HepG2 (cell line): ENCODE data around the gene TLCD1. TPM values are rescaled to one million over a fixed set of nuclear protein-coding genes. Genes with fewer than 3 reads are reported as not detected.

Experiments used
- ATAC-seq: fragments of 200-7000 bp; cut with Tn5 transposase; 3 replicates; pipeline ENCODE4 v1.9.1; 2020; ENCODE audit warnings: mild to moderate bottlenecking, moderate library complexity
- BruUV-seq: library from RNA; stranded (reverse); fragments of 400-500 nt; replicated peaks from 2 replicates; lab custom pipeline; 2021; lab: Mats Ljungman, UMichigan
- CTCF ChIA-PET: fragments of 300-600 bp; formaldehyde crosslinking; extraction: SDS; loops from one replicate; lab custom pipeline; 2021; ENCODE audit warnings: low total read pairs, inconsistent platforms, low intra/inter-chr PET ratio; lab: Yijun Ruan, JAX
- POLR2A ChIA-PET: fragments of 350-600 bp; sonication (Branson Sonifier 250); formaldehyde crosslinking; loops from one replicate; lab custom pipeline; 2020; ENCODE audit warnings: antibody characterized with exemption, inconsistent platforms; lab: Yijun Ruan, JAX
- DNase-seq: peaks from one replicate; pipeline ENCODE4 v3.0.0-alpha.2; 2015; ENCODE audit warnings: low spot score
- FAIRE-seq: peaks from 3 replicates; lab custom pipeline; 2011; peaks lifted over from hg19 to GRCh38; lab: Jason Lieb, UNC
- H2AFZ ChIP-seq: one replicate; pipeline ENCODE4 v1.6.1; 2011; ENCODE audit warnings: low read length, inconsistent platforms
- H3K27ac ChIP-seq: fragments of 300-600 bp; 3 replicates; pipeline ENCODE4 v1.8.0; 2011; ENCODE audit warnings: mixed run types, mild to moderate bottlenecking, mixed read lengths, low read length, inconsistent platforms; ENCODE audit not compliant: insufficient read depth; ENCODE audit errors: extremely low read length
- H3K27me3 ChIP-seq, 2 experiments: fragments of 200-600 bp in 1 of 2; 2 replicates in 1 of 2; 3 replicates in 1 of 2; pipeline versions ENCODE4 v1.6.0 to v1.8.0; 2011; ENCODE audit warnings: low read length in 2 of 2, mild to moderate bottlenecking in 2 of 2, moderate library complexity in 2 of 2, inconsistent platforms in 1 of 2; ENCODE audit not compliant: insufficient read depth in 2 of 2, control insufficient read depth in 1 of 2
- H3K36me3 ChIP-seq, 2 experiments: fragments of 200-600 bp in 1 of 2; replicated peaks in 1 of 2; 2 replicates in 1 of 2; 3 replicates in 1 of 2; pipeline versions ENCODE4 v1.5.1 to v1.8.0; 2011; ENCODE audit warnings: low read length in 2 of 2, inconsistent platforms in 1 of 2; ENCODE audit not compliant: insufficient read depth in 2 of 2, control insufficient read depth in 1 of 2
- H3K4me1 ChIP-seq: 2 replicates; pipeline ENCODE4 v1.5.1; 2012; ENCODE audit warnings: low read length, inconsistent platforms; ENCODE audit not compliant: insufficient read depth
- H3K4me2 ChIP-seq: 2 replicates; pipeline ENCODE4 v1.6.0; 2011; ENCODE audit warnings: low read depth, low read length, inconsistent platforms
- H3K4me3 ChIP-seq, 3 experiments: fragments of 200-600 bp in 1 of 3; sonication (generic), shearing (Covaris generic) in 1 of 3; replicated peaks in 1 of 3; 2 replicates each; pipeline ENCODE4 v1.5.1; 2011 to 2016; ENCODE audit warnings: low read length in 3 of 3, inconsistent platforms in 2 of 3, low read depth in 2 of 3, mild to moderate bottlenecking in 2 of 3, control low read depth in 1 of 3, mixed read lengths in 1 of 3; ENCODE audit not compliant: insufficient read depth in 1 of 3
- H3K79me2 ChIP-seq: one replicate; pipeline ENCODE4 v1.6.1; 2011; ENCODE audit warnings: low read length, inconsistent platforms; ENCODE audit not compliant: insufficient read depth
- H3K9ac ChIP-seq: 2 replicates; pipeline ENCODE4 v1.6.0; 2011; ENCODE audit warnings: mild to moderate bottlenecking, low read depth, low read length, inconsistent platforms; ENCODE audit not compliant: insufficient read depth
- H3K9me3 ChIP-seq: 2 replicates; pipeline ENCODE4 v1.5.1; 2012; ENCODE audit warnings: mild to moderate bottlenecking, low read length
- H4K20me1 ChIP-seq: 2 replicates; pipeline ENCODE4 v1.6.0; 2011; ENCODE audit warnings: inconsistent platforms, mild to moderate bottlenecking, low read length, moderate library complexity; ENCODE audit not compliant: insufficient read depth
- BATF2 ChIP-seq: sonication (generic); formaldehyde crosslinking; IDR thresholded peaks from 2 replicates; pipeline ENCODE4 v1.8.0; 2022; ENCODE audit warnings: mild to moderate bottlenecking, missing genetic modification reagents, moderate library complexity
- DZIP1 ChIP-seq: sonication (generic); formaldehyde crosslinking; IDR thresholded peaks from 2 replicates; pipeline ENCODE4 v1.5.0; 2020; ENCODE audit warnings: mild to moderate bottlenecking, missing genetic modification reagents
- FOXA1 ChIP-seq, 2 experiments: fragments of 450-650 bp in 1 of 2; sonication (generic) in 1 of 2; formaldehyde crosslinking in 1 of 2; IDR thresholded peaks; 2 replicates each; pipeline versions ENCODE4 v1.4.0 to v1.6.1; 2016 to 2020; ENCODE audit warnings: missing genetic modification reagents in 1 of 2
- FOXK2 ChIP-seq: fragments of 450-650 bp; IDR thresholded peaks from 2 replicates; pipeline ENCODE4 v1.6.1; 2016
- GABPA ChIP-seq, 2 experiments: IDR thresholded peaks; 2 replicates each; pipeline ENCODE4 v1.6.1; 2011 to 2016; ENCODE audit warnings: low read depth in 2 of 2, low read length in 1 of 2, missing biosample characterization in 1 of 2, missing genetic modification characterization in 1 of 2
- HNRNPK ChIP-seq: fragments of 200-400 bp; formaldehyde crosslinking; IDR thresholded peaks from 2 replicates; pipeline ENCODE4 v1.6.1; 2018; ENCODE audit warnings: low read length, low read depth, moderate library complexity, mild to moderate bottlenecking; ENCODE audit not compliant: poor library complexity, severe bottlenecking
- MXI1 ChIP-seq: IDR thresholded peaks from 3 replicates; pipeline ENCODE4 v1.6.1; 2012; ENCODE audit warnings: low read depth, low read length, inconsistent platforms, borderline replicate concordance
- NCOA2 ChIP-seq: sonication (generic); formaldehyde crosslinking; IDR thresholded peaks from 2 replicates; pipeline ENCODE4 v1.8.0; 2022; ENCODE audit warnings: inconsistent platforms
- NFIC ChIP-seq: IDR thresholded peaks from 2 replicates; pipeline ENCODE4 v1.6.1; 2012; ENCODE audit warnings: mild to moderate bottlenecking, low read length, inconsistent platforms
- RBM22 ChIP-seq: fragments of 200-400 bp; formaldehyde crosslinking; optimal IDR thresholded peaks from 2 replicates; pipeline ENCODE3; 2017; ENCODE audit warnings: mild to moderate bottlenecking, low read length, moderate library complexity
- SRSF4 ChIP-seq: fragments of 200-400 bp; formaldehyde crosslinking; IDR thresholded peaks from one replicate; pipeline ENCODE4 v1.6.1; 2018; ENCODE audit warnings: mild to moderate bottlenecking, low read depth, low read length, moderate library complexity; ENCODE audit not compliant: poor library complexity, severe bottlenecking
- TAF15 ChIP-seq: fragments of 200-400 bp; formaldehyde crosslinking; IDR thresholded peaks from one replicate; pipeline ENCODE4 v1.6.1; 2018; ENCODE audit warnings: mild to moderate bottlenecking, low read depth, low read length; ENCODE audit not compliant: poor library complexity, severe bottlenecking
- TBX3 ChIP-seq: fragments of 450-650 bp; IDR thresholded peaks from 2 replicates; pipeline ENCODE4 v1.6.1; 2017; ENCODE audit warnings: antibody characterized with exemption, mild to moderate bottlenecking, inconsistent platforms, borderline replicate concordance
- THAP8 ChIP-seq: sonication (generic); formaldehyde crosslinking; IDR thresholded peaks from 2 replicates; pipeline ENCODE4 v1.5.1; 2020; ENCODE audit warnings: missing genetic modification reagents, mild to moderate bottlenecking, borderline replicate concordance
- ZFP90 ChIP-seq: sonication (generic); formaldehyde crosslinking; IDR thresholded peaks from 2 replicates; pipeline ENCODE4 v1.8.0; 2022; ENCODE audit warnings: missing genetic modification reagents, mild to moderate bottlenecking, inconsistent platforms, borderline replicate concordance
- ZNF17 ChIP-seq: sonication (generic); formaldehyde crosslinking; IDR thresholded peaks from 2 replicates; pipeline ENCODE4 v1.5.0; 2020; ENCODE audit warnings: mild to moderate bottlenecking, missing genetic modification reagents
- ZNF263 ChIP-seq: sonication (generic); formaldehyde crosslinking; IDR thresholded peaks from 2 replicates; pipeline ENCODE4 v1.4.0; 2020; ENCODE audit warnings: missing genetic modification reagents
- ZNF280B ChIP-seq: sonication (generic); formaldehyde crosslinking; IDR thresholded peaks from 2 replicates; pipeline ENCODE4 v1.5.0; 2020; ENCODE audit warnings: missing genetic modification reagents, mild to moderate bottlenecking, borderline replicate concordance
- ZNF572 ChIP-seq: sonication (generic); formaldehyde crosslinking; IDR thresholded peaks from 2 replicates; pipeline ENCODE4 v1.5.1; 2020; ENCODE audit warnings: mild to moderate bottlenecking, missing genetic modification reagents
- WGBS: methylation state at CpG from one replicate; pipeline ENCODE4 v1.1.6; 2017; ENCODE audit warnings: low lambda C conversion rate; 5-methylcytosine and 5-hydroxymethylcytosine counted together
- in situ Hi-C: cut with HindIII; loops from 2 replicates; pipeline ENCODE4 v1.10.0; 2017; ENCODE audit warnings: low pct_unique_long_range_greater_than_20kb; ENCODE audit not compliant: extremely low pct_ligation_motif_present
- intact Hi-C: fragments of 100-400 bp; cut with micrococcal nuclease; formaldehyde crosslinking; loops from one replicate; pipeline ENCODE4 v1.10.0; 2022; ENCODE audit not compliant: unreplicated experiment
- polyA plus RNA-seq, 8 experiments: library from polyadenylated mRNA; depleted of rRNA in 3 of 8; stranded (reverse) in 7 of 8; unstranded in 1 of 8; fragments of >200 nt; fragmentation: Illumina TruSeq in 4 of 8; extraction: Trizol in 4 of 8; gene quantifications; 2 replicates each; pipeline versions ENCODE4 v1.2.1 to v1.2.3, GENCODE V29; 2011 to 2016; ENCODE audit warnings: low read depth in 4 of 8, missing spikeins in 1 of 8, mixed read lengths in 1 of 8; ENCODE audit not compliant: insufficient read depth in 1 of 8
- total RNA-seq, 5 experiments: library from RNA; depleted of rRNA; stranded (reverse); fragments of >200 nt; fragmentation: Illumina TruSeq; extraction: Trizol; gene quantifications; 2 replicates each; pipeline ENCODE4 v1.2.3, GENCODE V29; 2016; ENCODE audit warnings: low read depth in 1 of 5

The TLCD1 gene
- total and polyA plus RNA-seq, 2 of the 13 experiments (the other 11 are each of a cell fraction or from before 2014, with no cell fraction given), result 14.9 to 19.6 TPM

- TF ChIP-seq BATF2 (CRISPR knock-in tag) (no peak), ZFP90 (CRISPR knock-in tag) (no peak), TBX3 (no peak), RBM22 (no peak), TAF15 (no peak), ZNF263 (CRISPR knock-in tag) (no peak), FOXK2 (no peak), NFIC (no peak), ZNF280B (CRISPR knock-in tag) (no peak), HNRNPK (peak; percentile 66)
Observed at GRCh38 chr17:28688481-28688880, 37.6 kb downstream of the TLCD1 start (continued).

GRCh38 chr17:28686296-28686695 lies 39.7 kb downstream of the TLCD1 start:
- Histone ChIP-seq H3K4me1 (0 out of 2 replicates have a peak, but pooled peaks cover 7% of the 10 kb centered on the region), H3K27me3 (no peaks in the 10 kb centered on the region), H3K4me3 (no peak overlapping the region), H2AFZ (no peak overlapping the region), H3K9ac (no peak overlapping the region), H3K79me2 (no peaks in the 10 kb centered on the region), H3K27ac (no peak overlapping the region), H3K4me2 (no peak overlapping the region), H3K36me3 (peaks cover 58 to 94% of the 10 kb centered on the region in 2 experiments), H3K9me3 (no peaks in the 10 kb centered on the region), H4K20me1 (no peaks in the 10 kb centered on the region)
- ChIA-PET CTCF (interaction anchor here (1.2 kb wide), 1 partner anchor 34 kb away, joined by 4 read pairs; the partner anchor contains the start of gene RPL23A), POLR2A (interaction anchor here (1.0 kb wide), 1 partner anchor 12 kb away, joined by 3 read pairs; no protein-coding TSS in a partner anchor)
- ATAC-seq (no peak), DNase-seq (no peak), FAIRE-seq (no peak)
- BruUV-seq, result no TSS peak
- WGBS, result 95% methylated on average over 4 of the region's 4 CpGs
- intact Hi-C loops (no loop called here), in situ Hi-C loops (no loop called here)
- TF ChIP-seq NCOA2 (no peak), MXI1 (no peak), DZIP1 (CRISPR knock-in tag) (no peak), ZNF572 (CRISPR knock-in tag) (no peak), SRSF4 (no peak), THAP8 (CRISPR knock-in tag) (no peak), FOXA1 (IDR thresholded peaks at IDR 0.05) (no peak), FOXA1 (CRISPR knock-in tag; IDR thresholded peaks at IDR 0.05) (no peak), ZNF17 (CRISPR knock-in tag) (no peak), GABPA (IDR thresholded peaks at IDR 0.05; ENCODE audit: low read depth, low read length) (no peak), GABPA (CRISPR knock-in tag; IDR thresholded peaks at IDR 0.05; ENCODE audit: low read depth) (no peak)
